Activated T-helper 2 cell treated with anti-CD3 and anti-CD28 coated beads, Interferon-gamma antibody, Interleukin-2, Interleukin-4, amounts not matched to agents 10 μg/mL and 5 μg/mL and 100 μg/mL, durations not matched to agents 14 hours and 24 hours and 36 hours (primary cell): ENCODE measurements around the gene NTRK3. TPM values are rescaled to one million over a fixed set of nuclear protein-coding genes. Genes with fewer than 3 reads are reported as not detected.

Experiments used
- DNase-seq: peaks from one replicate; pipeline ENCODE4 v3.0.0; 2021; ENCODE audit warnings: low spot score
- H3K27ac Mint-ChIP-seq: one replicate; pipeline ENCODE4 v1.8.0; 2021; ENCODE audit warnings: mixed read lengths
- H3K27me3 Mint-ChIP-seq: one replicate; pipeline ENCODE4 v1.8.0; 2021; ENCODE audit warnings: low read depth, mixed read lengths
- H3K36me3 Mint-ChIP-seq: one replicate; pipeline ENCODE4 v1.8.0; 2021; ENCODE audit warnings: low read depth, mixed read lengths
- H3K4me1 Mint-ChIP-seq: one replicate; pipeline ENCODE4 v1.8.0; 2021; ENCODE audit warnings: low read depth, mixed read lengths
- H3K4me3 Mint-ChIP-seq: one replicate; pipeline ENCODE4 v1.8.0; 2021; ENCODE audit warnings: low read depth, mild to moderate bottlenecking, moderate library complexity, mixed read lengths
- H3K9me3 Mint-ChIP-seq: one replicate; pipeline ENCODE4 v1.8.0; 2021; ENCODE audit warnings: mixed read lengths
- intact Hi-C: fragments of 100-400 bp; cut with micrococcal nuclease; formaldehyde crosslinking; loops from one replicate; pipeline ENCODE4 v1.15.1; 2023
- total RNA-seq: library from RNA; stranded (reverse); gene quantifications from 2 replicates; pipeline ENCODE4 v1.2.3, GENCODE V29; 2022

The NTRK3 gene
- 0.51 and 0.73 TPM in 2 replicates for total RNA-seq

DNA sequence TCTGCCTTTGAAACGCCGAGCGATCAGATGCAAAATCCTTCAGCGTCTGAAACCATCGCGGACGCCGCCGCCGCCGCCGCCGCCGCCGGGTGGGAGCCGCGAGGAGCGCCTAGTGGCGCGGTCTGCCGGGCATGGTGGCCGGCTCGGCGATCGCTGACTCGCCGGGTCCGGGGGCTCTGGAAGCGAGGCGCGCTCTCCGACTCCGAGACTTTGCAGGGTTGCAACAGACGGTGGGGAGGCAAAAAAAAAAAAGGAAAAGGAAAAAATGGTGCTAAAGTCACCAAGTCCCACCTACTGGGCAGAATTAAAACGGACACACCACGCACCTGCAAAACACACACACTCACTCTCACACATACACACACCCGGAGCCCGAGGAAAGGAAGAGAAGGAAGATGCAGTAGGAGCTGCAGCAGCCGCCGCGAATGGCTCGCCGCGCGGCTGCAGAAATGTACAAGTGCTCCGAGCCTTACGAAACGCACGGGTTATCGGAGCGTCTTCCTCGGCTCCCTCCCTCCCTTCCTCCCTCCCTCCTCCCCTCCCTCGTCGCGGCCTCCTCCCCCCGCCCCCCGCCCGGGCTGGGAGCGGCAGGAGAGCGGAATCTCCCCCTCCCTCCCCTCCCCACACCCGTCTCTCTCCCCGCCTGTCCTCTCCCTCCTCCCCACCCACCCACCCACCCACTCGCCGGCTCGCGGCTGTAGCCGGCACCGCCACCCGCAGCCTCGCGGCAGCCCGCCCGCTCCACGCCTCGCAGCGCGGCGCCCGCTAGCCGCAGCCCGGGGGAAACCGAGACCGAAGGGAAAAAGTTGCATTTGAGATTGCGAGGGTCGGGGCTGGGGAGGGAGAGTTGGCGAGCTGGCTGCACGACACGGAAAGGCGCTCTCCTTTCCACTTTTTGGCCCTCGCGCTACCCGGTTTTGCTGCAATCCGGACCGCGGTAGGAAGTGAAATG is at the start of gene NTRK3:
Gene NTRK3 (minus strand): TSS at position 461 of the 952 bp plus-strand sequence. CDS start 586 bp downstream, outside the sequence.
- no peak within 1 kb of the TSS for H3K27ac Mint-ChIP-seq

DNA sequence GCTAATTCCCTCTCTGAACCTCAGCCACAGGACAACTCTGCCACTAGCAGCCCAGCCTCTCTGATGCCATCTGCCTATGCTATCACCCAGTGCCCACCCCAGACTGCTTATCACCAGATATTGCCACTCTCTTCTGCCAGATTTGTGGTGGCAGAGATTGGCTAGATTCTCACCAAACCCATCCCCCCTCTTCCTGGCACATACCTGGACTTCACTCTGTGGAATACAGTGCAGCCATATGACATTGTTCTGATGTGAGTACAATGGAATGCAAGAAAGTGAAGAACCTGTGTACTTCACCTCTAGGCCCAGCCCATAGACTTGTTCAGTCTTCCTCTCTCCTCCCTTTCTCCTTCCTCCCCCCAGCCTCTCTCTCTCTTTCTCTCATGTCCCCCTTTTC is 46.9 kb upstream of the NTRK3 start:
- no peak overlapping the region for H3K4me3 Mint-ChIP-seq
- no peaks in the 10 kb centered on the region for H3K27me3 Mint-ChIP-seq
- no peak for DNase-seq
- intact Hi-C loops = no loop called here
- no peaks in the 10 kb centered on the region for H3K36me3 Mint-ChIP-seq
- H3K27ac Mint-ChIP-seq = no peak overlapping the region
- no peaks in the 10 kb centered on the region for H3K4me1 Mint-ChIP-seq
- H3K9me3 Mint-ChIP-seq = no peaks in the 10 kb centered on the region

More for the DNA sequence above, at the start of gene NTRK3:
- Mint-ChIP-seq H3K9me3 (no peaks in the 10 kb centered on the region), H3K4me1 (peaks cover 12% of the 10 kb centered on the region), H3K27me3 (peaks cover 68% of the 10 kb centered on the region), H3K4me3 (peak within 1 kb of the TSS; percentile 77), H3K36me3 (no peaks in the 10 kb centered on the region)
- DNase-seq = no peak
- intact Hi-C loops = no loop called here

DNA sequence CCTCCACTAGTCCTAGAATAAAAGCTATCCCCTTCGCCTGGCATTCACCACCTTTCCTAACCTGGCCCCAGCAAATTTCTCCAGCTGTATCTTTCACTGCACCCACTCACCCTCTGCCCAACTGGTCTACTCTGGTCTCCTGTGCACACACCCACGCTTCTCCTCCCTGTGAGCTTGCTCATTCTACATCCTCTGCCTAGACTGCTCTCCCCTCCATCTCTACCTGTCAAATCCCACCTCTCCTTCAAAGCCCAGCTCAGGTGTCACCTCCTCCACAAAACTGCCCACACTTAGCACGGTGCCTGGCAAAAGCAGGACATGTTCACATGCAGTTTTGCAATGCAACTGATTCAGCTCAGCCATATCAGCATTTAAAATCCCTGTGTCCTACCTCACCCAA is 45.8 kb upstream of the NTRK3 start:
- no peak overlapping the region for H3K4me3 Mint-ChIP-seq

GRCh38 chr15:88301311-88301710 is 44.8 kb upstream of the NTRK3 start:
- Mint-ChIP-seq H3K27ac (no peak overlapping the region), H3K9me3 (no peaks in the 10 kb centered on the region), H3K4me1 (no peaks in the 10 kb centered on the region), H3K27me3 (no peaks in the 10 kb centered on the region), H3K36me3 (no peaks in the 10 kb centered on the region), H3K4me3 (no peak overlapping the region)
- no peak for DNase-seq
- intact Hi-C loops = no loop called here

More for the DNA sequence above, 45.8 kb upstream of the NTRK3 start:
- no peak overlapping the region for H3K27ac Mint-ChIP-seq
- H3K4me1 Mint-ChIP-seq = no peaks in the 10 kb centered on the region
- no peak for DNase-seq
- no peaks in the 10 kb centered on the region for H3K9me3 Mint-ChIP-seq
- no peaks in the 10 kb centered on the region for H3K27me3 Mint-ChIP-seq
- intact Hi-C loops = no loop called here
- H3K36me3 Mint-ChIP-seq = no peaks in the 10 kb centered on the region

DNA sequence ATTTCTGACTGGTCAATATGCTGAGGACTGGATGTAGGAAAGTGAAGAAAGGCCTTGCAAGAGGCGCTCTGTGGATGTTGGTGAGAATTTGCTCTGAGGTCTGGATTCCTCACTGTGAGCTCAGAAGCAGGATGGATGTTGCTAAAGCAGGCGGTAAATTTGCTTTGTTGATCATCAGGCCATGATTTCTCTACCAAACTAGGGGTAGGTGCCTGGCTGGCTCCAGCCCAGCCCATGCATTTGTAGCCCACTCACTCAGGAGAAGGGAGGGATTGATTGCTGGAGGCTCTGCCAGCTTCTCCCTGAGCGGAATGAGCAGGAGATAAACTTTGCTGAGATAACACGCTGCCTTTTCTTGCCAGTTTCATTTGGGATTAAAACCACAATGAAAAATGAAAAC is 44.3 kb upstream of the NTRK3 start:
- no peaks in the 10 kb centered on the region for H3K27me3 Mint-ChIP-seq
- H3K36me3 Mint-ChIP-seq = no peaks in the 10 kb centered on the region
- intact Hi-C loops = no loop called here

GRCh38 chr15:88300089-88300488 is 43.5 kb upstream of the NTRK3 start:
- no peak for DNase-seq
- intact Hi-C loops = no loop called here
- H3K9me3 Mint-ChIP-seq = no peaks in the 10 kb centered on the region
- no peaks in the 10 kb centered on the region for H3K27me3 Mint-ChIP-seq
- no peak overlapping the region for H3K4me3 Mint-ChIP-seq
- H3K4me1 Mint-ChIP-seq = no peaks in the 10 kb centered on the region
- no peak overlapping the region for H3K27ac Mint-ChIP-seq
- no peaks in the 10 kb centered on the region for H3K36me3 Mint-ChIP-seq

More for the DNA sequence above, 44.3 kb upstream of the NTRK3 start:
- no peak overlapping the region for H3K4me3 Mint-ChIP-seq
- no peaks in the 10 kb centered on the region for H3K4me1 Mint-ChIP-seq
- H3K27ac Mint-ChIP-seq = no peak overlapping the region
- H3K9me3 Mint-ChIP-seq = no peaks in the 10 kb centered on the region
- no peak for DNase-seq

- H3K36me3 Mint-ChIP-seq = no peaks in the 10 kb centered on the region
- H3K9me3 Mint-ChIP-seq = no peaks in the 10 kb centered on the region
- DNase-seq = no peak
- intact Hi-C loops = no loop called here
- H3K4me1 Mint-ChIP-seq = no peaks in the 10 kb centered on the region
- H3K4me3 Mint-ChIP-seq = no peak overlapping the region
- H3K27me3 Mint-ChIP-seq = no peaks in the 10 kb centered on the region
- H3K27ac Mint-ChIP-seq = no peak overlapping the region
Measured at GRCh38 chr15:88299497-88299896, 43.0 kb upstream of the NTRK3 start.

DNA sequence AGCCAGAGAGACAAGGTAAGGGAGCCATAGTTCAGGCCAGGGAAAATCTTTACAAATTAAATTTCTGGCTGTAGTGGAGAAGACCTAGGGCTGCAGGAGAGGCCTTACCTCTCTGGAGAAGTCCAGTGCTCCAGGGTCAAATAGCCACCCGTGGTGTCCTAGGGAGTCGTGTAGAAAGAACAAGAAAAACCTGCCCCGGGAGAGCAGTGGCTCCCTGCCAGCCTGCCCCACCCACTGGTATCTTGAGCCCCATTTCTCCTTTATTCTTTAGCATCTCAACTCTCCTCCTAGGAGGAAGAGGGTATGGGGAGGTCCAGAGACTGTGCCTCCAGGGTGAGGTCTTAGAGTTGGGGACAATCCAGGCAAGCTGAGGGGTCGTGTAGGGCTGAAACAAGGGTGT is 32.1 kb upstream of the NTRK3 start:
- Mint-ChIP-seq H3K9me3 (no peaks in the 10 kb centered on the region), H3K36me3 (no peaks in the 10 kb centered on the region), H3K4me3 (no peak overlapping the region), H3K27ac (no peak overlapping the region), H3K27me3 (peaks cover 19% of the 10 kb centered on the region), H3K4me1 (no peaks in the 10 kb centered on the region)
- intact Hi-C loops = no loop called here
- DNase-seq = no peak

GRCh38 chr15:88288206-88288605 is 31.7 kb upstream of the NTRK3 start:
- no peak overlapping the region for H3K27ac Mint-ChIP-seq
- no peaks in the 10 kb centered on the region for H3K9me3 Mint-ChIP-seq
- H3K27me3 Mint-ChIP-seq = peaks cover 23% of the 10 kb centered on the region
- no peaks in the 10 kb centered on the region for H3K36me3 Mint-ChIP-seq
- no peak for DNase-seq
- H3K4me3 Mint-ChIP-seq = no peak overlapping the region
- H3K4me1 Mint-ChIP-seq = no peaks in the 10 kb centered on the region
- intact Hi-C loops = no loop called here

DNA sequence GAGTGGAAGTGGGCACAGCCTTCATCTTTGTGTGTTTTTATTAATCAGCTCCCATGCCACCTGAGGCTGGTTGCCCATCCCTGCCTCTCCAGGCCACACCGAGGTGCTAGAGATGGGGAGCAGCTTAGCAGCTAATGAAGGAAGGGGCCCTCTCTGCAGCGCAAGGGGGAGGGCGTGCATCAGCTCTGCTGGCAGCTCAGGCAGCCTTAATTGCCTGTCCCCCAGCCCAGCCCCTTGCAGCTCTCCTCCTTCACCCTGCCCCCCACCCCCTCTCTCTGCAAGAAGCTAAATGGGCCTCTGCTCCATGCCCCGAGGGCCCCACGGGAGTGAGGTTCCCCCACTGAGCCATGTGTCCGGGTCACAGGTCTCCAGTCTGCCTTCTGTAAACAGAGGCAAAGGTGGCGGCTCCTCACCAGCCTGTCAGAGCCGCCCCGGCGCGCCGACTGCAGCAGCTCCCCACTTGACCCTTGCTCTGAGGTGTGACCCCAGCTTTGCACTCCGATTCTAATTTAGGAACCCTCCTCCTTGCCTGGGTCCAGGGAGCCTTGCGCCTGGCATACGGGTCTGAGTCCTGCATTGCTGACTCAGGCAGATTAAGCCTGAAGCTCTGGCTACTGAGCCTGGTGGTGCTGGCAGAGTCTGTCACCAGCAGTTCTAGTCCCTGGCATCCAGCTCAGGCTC is 27.9 kb upstream of the NTRK3 start:
- no peaks in the 10 kb centered on the region for H3K9me3 Mint-ChIP-seq
- intact Hi-C loops = no loop called here
- H3K27ac Mint-ChIP-seq = no peak overlapping the region
- no peak for DNase-seq
- H3K27me3 Mint-ChIP-seq = peaks cover 38% of the 10 kb centered on the region
- H3K4me1 Mint-ChIP-seq = no peaks in the 10 kb centered on the region
- H3K36me3 Mint-ChIP-seq = no peaks in the 10 kb centered on the region
- no peak overlapping the region for H3K4me3 Mint-ChIP-seq

DNA sequence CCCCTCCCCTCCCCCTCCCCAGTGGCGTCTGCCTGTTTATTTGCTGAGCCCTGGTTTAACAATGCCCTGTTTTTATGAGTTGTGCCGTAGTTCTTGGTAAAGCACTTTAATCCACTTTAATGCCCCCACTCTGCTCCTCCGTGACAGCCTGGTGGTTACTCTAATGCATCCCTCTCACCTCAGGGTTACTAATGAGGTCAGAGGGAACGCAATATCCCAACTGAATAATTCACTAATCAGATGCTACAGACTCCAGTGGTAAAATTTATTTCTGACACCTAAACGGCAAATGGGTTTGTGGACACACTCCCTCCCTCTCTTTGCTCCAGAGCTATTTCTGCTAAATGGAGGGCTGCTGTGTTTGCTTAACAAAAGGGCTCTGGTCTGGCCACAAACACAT is 26.1 kb upstream of the NTRK3 start:
- Mint-ChIP-seq H3K9me3 (no peaks in the 10 kb centered on the region), H3K27ac (no peak overlapping the region), H3K4me1 (no peaks in the 10 kb centered on the region), H3K36me3 (no peaks in the 10 kb centered on the region), H3K4me3 (no peak overlapping the region), H3K27me3 (peaks cover 43% of the 10 kb centered on the region)
- DNase-seq = no peak
- intact Hi-C loops = no loop called here

DNA sequence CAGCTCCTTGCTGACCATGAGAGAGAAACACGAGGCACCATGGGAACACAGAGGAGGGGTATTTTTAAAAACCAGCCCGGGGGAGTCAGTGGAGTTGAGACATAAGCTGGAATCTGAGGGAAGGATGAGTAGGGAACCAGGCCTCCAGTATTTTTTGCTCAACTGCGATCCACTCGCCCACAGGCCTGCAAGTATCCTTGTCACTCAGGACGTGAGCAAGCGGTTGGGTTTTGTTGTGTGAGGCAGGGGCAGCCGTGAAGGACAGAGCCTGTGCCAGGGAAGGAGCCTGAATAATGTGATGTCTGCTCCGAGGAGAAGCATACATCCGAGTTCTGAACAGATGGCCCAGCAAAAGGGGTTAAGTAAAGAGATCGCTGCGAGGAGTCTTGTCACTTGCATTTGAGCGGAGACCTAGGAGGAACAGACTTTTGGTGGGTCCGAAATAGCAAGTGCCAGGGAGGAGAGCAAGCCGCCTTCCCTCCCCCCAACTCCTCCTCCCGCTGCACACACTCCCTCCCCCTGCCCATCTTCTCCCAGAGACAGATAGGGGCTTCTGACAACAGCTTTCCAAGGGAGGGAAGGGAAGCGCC is 20.4 kb upstream of the NTRK3 start:
- Mint-ChIP-seq H3K4me3 (no peak overlapping the region), H3K36me3 (no peaks in the 10 kb centered on the region), H3K9me3 (no peaks in the 10 kb centered on the region), H3K27ac (no peak overlapping the region), H3K27me3 (peaks cover 15% of the 10 kb centered on the region), H3K4me1 (no peaks in the 10 kb centered on the region)
- intact Hi-C loops = no loop called here
- no peak for DNase-seq

- no peak for DNase-seq
- Mint-ChIP-seq H3K4me3 (no peak overlapping the region), H3K27ac (no peak overlapping the region), H3K4me1 (no peaks in the 10 kb centered on the region), H3K27me3 (peaks cover 14% of the 10 kb centered on the region), H3K9me3 (no peaks in the 10 kb centered on the region), H3K36me3 (no peaks in the 10 kb centered on the region)
- intact Hi-C loops = no loop called here
Measured at GRCh38 chr15:88275804-88276203, 19.3 kb upstream of the NTRK3 start.
